Measurements from ENCODE around the gene TBPL2.
"Not testable (repeated sequence)": the region's sequence is repeated elsewhere in the genome, so short reads cannot be mapped to it uniquely, and the experiment has no call there.

GRCh38 chr14:55383056-55383466 lies 57.4 kb downstream of the TBPL2 start:
- TF ChIP-seq FOXM1 (IDR thresholded peaks at IDR 0.05; ENCODE audit: borderline replicate concordance); BHLHE40 (IDR thresholded peaks at IDR 0.05; ENCODE audit: borderline replicate concordance); TARDBP (IDR thresholded peaks at IDR 0.05); FOXK2 (IDR thresholded peaks at IDR 0.05); NFRKB (IDR thresholded peaks at IDR 0.05); FOXA1 (IDR thresholded peaks at IDR 0.05); ARNT (IDR thresholded peaks at IDR 0.05); ELF4 (IDR thresholded peaks at IDR 0.05); SP1 (IDR thresholded peaks at IDR 0.05); HDGF (IDR thresholded peaks at IDR 0.05; ENCODE audit: borderline replicate concordance); CTBP1 (IDR thresholded peaks at IDR 0.05; ENCODE audit: borderline replicate concordance); ZNF384 (IDR thresholded peaks at IDR 0.05); PKNOX1 (IDR thresholded peaks at IDR 0.05): not testable (repeated sequence)

Measured in HEK293T (cell line).